ENCODE measurements around the gene FHOD3.

FHOD3 gene

DNA sequence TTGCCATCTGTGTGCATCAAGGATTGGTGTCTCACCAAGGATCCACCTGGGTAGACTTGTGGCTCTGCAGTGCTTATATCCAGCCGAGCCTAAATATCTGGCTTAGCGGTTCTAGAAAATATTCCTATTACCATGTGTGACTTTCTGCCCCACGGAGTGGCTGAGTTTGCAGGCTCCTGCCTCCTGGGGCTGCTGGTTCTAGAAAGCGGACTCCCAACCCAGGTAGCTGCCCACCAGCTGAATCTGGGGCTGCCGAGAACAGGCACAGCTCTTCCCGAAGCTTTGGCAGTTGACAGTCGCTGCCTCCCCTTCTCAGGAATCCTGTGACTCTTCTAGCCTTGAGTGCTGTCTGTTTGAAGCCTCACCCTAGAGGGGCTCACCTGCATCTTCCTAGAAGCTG is 426.7 kb downstream of the FHOD3 start:
- DNase-seq (ENCODE audit: low read depth in 2 of 3, low spot score in 2 of 3): no peak

DNA sequence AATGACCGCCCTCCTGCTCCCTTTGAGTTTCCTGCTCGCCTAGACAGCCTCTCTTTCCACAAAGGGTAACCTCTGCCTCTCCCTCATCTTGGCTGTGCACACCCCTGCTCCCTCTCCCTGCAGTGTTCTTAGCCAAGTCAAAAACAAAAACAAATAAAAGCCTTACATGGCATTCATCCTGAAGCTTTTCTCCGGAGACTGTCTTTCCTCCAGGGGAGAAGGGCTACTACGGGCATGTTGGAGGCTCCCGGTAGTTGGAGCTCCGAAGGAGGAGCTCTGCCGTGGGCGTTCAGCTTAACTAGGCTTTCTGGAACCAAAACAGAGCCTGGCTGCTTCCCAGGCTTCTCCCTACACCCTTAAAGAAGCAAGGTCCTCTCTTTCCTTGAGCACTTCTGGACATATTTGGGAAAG is 427.1 kb downstream of the FHOD3 start:
- DNase-seq (ENCODE audit: low read depth in 2 of 3, low spot score in 2 of 3): no peak

GRCh38 chr18:36728345-36728744 is 430.8 kb downstream of the FHOD3 start:
- DNase-seq (ENCODE audit: low read depth in 2 of 3, low spot score in 2 of 3): no peak

DNA sequence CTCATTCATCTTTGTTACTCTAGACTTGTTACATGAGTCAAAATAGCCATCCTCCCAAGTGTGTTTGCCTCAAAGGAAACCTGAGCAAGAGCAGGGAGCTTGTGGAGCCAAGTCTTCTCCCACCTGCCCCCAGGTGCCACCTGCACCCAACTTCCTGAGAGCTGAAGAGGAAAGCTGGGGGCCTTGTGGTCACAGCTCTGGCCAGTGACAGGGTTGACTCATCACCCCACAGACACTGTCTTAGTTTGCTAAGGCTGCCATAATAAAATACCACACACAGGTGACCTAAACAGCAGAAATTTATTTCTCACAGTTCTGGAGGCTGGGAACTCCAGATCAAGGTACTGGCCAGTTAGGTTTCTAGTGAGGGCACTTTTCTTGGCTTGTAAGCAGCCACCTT is 431.7 kb downstream of the FHOD3 start:
- DNase-seq (ENCODE audit: low read depth in 2 of 3, low spot score in 2 of 3): no peak

DNA sequence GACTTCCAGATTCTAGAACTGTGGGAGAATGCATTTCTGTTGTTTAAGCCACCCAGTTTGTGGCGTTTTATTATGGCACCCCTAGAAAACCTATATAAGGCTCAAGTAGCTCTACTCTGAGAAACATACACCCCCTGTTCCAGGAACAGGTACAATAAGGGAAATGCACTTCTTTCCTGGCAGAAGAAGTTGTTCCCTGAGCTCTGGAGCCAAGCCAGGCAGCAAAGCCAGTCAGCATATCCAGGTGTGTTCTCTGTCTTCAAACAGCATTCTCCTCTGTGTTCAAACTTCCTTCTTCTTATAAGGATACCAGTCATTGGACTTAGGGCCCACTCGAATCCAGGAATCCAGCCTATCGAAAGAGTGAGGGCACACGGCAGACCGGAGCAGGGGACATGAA is 434.8 kb downstream of the FHOD3 start:
- no peak for DNase-seq (ENCODE audit: low read depth in 2 of 3, low spot score in 2 of 3)

DNA sequence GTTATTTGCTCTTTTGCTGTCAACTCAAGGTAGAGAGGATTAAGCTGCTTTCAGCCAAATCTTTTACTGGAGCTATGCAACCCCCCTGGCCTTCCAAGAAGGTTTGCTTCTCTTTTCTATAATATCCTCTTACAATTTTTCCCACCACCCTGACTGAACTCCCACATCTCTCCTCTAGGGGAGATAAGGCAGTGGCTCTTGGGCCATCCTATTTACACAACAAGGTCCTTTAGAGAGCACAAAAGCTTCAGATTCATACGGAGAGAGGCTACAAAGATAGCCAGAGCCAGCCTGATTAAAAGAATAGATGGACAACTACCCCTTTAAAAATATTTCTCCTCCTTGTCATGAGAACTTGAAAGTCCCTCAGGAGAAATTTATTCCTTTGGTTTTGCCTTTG is 435.6 kb downstream of the FHOD3 start:
- DNase-seq (ENCODE audit: low read depth in 2 of 3, low spot score in 2 of 3): no peak

GRCh38 chr18:36734596-36734995 is 437.1 kb downstream of the FHOD3 start:
- no peak for DNase-seq (ENCODE audit: low read depth in 2 of 3, low spot score in 2 of 3)

DNA sequence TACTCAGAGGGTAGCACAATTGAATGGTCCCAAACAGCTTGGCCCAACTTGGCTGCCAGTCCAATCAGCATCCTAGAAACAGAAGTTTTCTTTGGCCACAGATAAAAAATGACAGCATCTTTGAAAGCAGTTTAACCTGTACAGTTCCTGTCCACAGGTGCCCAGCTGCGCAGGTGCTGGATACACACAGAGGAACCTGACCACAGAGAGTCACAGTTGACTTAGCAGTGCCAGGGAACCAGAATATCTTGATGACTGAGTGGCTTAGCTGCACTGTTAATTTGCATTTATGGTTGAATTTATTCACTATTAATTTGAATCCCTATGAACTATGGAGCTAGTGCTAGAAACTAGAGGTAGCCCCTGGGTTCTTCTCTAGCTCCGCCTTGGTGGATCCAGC is 437.6 kb downstream of the FHOD3 start:
- DNase-seq (ENCODE audit: low read depth in 2 of 3, low spot score in 2 of 3): no peak

DNA sequence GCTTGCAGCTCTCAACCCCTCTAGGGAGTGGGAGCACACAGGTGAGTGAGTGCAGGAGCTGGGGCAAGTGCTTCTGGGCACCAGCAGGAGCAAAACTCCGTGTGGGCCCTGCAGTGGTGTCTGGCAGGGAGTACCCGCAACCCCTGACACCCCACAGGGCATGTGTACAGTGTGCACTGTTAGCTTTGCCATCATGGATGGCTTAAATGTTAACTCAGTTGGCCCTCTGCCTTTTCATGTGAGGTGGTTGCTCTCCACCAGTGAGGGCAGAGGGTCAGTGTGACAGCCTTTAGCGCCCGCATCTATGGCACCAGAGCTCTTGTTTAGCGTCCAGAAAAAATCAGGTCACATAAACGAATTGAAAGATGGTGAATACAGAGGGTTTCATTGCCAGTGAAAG is 438.6 kb downstream of the FHOD3 start:
- no peak for DNase-seq (ENCODE audit: low read depth in 2 of 3, low spot score in 2 of 3)

DNA sequence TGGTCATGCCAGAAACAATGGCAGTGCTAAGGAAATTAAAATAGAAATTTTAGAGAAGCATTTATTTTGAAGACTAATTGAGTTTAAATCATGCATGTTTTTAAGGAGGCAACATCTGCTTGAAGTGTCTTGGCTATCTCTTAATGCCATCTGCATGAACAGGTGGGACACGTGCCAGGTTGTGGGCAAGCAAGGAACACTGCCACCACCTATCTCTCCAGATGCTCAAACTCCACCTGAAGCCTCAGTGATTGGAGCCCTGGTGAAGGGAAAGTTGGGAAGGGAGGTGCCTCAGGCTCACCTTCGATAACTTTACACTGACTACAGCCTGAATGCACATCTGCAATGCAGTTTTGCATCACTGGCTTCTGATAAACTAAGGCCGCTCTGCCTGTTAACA is 439.8 kb downstream of the FHOD3 start:
- DNase-seq (ENCODE audit: low read depth in 2 of 3, low spot score in 2 of 3): no peak

DNA sequence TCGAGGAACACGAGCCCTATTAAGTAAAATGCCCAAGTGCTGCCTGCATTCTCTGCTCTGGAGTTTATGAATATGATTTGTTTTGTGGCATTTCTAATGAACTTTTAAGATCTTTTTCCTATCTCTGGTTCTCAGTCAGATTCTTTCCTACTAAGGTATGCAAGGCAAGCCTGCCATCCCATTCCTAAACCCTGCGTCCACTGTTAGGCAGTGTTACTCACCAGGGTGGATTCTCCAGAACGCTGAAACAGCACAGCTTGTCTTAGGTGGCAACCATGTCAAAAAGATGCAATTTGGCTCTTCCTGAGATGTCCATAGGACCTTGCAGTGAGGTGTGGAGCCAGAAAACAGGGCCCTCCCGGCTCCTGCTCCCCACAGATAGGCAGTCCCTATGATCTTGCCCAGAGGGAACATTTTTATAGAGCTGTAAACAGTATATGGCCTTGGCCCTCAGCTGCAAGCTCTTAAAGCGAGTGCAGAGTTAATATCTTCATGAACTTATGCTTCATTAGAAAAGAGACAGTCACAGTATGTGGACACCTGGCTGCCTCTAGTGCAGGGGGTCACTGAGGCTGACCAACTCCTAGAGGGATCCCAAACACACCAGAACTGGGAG is 446.9 kb downstream of the FHOD3 start:
- no peak for DNase-seq (ENCODE audit: low read depth in 2 of 3, low spot score in 2 of 3)

DNA sequence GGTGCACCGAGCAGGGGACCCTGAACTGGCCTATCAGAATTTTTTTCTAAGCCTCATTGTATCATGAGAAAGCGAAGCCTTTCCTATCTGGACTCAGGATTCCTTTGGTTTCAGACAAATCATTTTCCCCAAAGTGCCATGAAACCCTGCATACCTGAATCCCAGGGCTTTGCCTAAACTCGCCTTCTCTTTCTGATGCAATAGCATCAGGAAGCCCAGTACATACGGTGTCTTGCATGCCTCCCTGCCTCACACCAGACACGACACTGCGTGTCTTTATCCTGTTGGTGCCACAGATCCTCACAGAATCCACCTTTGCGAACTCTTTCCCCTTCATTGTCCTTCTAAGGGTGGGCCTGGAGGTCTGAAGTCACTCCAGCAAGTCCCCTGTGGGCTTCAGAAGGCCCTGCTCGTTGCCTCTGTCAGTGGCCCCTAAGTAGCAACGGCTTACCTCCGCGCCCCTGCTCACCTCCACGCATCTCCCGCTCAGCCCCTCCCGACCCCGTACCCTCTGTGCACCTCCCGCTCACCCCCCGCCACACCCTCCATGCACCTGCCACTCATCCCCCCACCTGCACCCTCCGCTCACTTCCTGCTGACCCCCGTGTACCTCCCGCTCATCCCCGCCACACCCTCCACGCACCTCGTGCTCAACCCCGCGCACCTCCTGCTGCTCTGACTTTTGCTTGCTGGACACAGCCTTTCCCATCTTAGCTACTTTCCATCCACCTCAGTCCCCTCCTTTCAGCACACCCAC is 447.9 kb downstream of the FHOD3 start:
- no peak for DNase-seq (ENCODE audit: low read depth in 2 of 3, low spot score in 2 of 3)

DNA sequence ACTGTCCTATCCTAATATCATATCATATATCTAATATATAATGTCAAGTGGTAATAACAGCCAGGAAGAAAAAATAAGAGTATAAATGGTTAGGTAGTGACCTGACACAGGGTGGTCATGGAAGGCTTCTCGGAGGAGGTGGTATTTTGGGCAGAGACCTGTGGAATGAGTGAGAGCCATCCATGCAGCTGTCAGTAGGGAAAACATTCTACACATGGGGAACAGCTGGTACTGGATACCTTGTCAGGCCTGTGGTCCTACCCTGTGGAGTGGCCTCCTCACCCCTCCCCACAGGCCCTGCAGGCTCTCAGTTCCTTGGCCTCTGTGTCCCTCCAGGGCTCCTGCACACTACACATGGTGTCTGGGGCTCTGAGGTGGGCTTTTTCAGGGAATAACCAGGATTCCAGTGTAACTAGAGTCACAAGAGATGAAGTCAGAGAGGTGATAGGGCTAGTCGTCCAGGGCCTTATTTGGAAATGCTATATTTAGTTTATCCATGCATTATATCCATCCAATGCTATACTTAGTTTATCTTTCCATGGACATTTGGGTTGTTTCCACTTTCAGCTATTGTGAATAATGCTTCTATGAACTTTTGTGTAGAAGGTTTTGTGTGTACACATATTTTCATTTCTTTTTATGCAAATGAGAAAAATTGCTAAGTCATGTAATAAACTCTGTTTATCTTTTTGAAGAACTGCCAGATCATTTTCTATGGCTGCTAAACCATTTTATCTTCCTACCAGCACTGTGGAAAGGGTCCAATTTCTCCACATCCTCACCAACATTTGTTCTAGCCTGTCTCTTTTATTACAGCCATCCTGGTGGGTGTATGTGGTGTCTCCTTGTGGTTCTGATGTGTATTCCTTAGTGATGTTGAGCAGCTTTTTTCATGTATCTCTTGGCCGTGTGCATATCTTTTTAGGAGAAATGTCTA is 455.7 kb downstream of the FHOD3 start:
- no peak for DNase-seq (ENCODE audit: low read depth in 2 of 3, low spot score in 2 of 3)

GRCh38 chr18:36756242-36756641 is 458.7 kb downstream of the FHOD3 start:
- DNase-seq (ENCODE audit: low read depth in 2 of 3, low spot score in 2 of 3): no peak

DNA sequence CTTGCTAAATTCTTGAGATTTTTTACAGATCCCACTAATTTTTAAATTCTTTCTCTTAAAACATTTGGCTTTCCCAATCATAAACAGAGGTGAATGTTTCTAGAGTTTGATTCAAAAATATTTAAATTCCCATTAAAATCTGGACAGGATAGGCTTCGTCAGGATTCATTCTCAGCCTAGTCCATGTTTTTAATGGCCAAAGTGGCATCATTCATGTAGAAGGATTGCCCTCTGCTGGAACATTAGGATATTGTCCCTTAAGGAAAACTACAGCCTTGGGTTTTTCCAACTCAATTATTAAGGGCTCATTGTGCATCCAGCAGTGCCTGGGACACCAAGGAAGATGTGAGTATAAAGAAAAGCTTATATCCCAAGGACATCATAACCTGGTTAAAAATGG is 459.6 kb downstream of the FHOD3 start:
- DNase-seq (ENCODE audit: low read depth in 2 of 3, low spot score in 2 of 3): no peak

DNA sequence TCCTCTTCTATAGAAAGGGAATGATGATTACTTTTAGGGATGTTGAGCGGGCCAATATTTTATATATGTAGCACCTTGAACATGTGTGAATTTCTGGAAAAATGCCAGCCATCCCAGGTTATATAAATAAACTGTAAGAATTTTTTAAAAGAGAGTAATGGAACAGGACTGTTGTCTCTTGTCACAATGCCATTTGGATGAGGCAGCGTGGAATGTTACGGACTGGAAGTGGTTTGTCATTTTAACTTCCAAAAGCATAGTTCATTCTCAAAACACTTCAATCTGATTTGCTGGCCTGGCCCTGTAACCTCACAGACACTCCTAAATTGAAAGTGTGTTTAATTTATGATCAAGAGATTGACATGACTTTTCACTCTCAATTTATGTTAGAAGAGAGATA is 460.5 kb downstream of the FHOD3 start:
- no peak for DNase-seq (ENCODE audit: low read depth in 2 of 3, low spot score in 2 of 3)

DNA sequence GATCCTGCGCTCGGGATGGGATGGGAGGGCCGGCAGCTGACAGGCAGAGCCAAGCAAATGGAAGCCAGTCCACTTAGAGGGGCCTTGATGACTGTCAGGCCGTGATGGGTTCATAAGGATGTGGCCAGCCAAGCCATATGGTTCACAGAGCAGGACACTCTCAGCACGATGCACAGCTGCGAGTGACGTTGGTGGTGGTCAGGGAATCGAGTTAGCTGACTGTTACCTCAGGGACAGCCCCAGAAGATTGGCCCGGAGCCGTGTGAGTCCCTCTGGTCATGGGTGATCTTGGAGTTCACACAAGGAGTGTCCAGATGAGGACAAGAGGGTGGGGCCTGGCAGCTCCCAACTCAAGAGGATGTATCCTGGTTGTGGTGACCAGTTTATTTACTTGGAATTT is 461.1 kb downstream of the FHOD3 start:
- DNase-seq (ENCODE audit: low read depth in 2 of 3, low spot score in 2 of 3): no peak

DNA sequence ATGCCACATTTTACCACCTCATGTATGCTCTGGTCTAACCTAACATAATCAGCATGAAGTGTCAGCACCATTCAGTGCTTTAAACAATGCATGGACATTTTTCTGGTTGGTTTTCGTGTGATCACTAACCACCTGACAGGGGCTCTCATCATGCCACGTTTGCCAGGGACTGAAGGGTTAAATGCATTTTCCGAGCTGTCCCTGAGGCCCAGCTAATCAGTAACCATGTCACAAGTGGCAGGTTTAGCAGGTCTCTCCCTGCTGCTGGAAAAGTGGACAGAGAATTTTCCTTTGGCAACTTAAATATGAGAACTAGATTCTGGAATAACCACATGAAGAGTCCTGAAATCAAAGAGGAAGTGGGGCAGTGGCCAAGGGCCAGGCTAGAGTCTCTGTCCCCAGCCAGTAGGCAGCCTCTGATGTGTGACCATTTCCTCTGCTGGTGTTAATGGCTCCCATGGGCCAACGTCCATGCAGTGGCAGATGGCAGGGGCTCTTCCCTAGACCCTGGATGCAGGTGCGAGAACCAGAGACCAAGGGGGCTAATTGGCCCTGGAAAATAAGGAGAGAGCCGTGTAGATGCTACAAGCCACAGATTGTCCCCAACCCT is 461.8 kb downstream of the FHOD3 start:
- DNase-seq (ENCODE audit: low read depth in 2 of 3, low spot score in 2 of 3): no peak

DNA sequence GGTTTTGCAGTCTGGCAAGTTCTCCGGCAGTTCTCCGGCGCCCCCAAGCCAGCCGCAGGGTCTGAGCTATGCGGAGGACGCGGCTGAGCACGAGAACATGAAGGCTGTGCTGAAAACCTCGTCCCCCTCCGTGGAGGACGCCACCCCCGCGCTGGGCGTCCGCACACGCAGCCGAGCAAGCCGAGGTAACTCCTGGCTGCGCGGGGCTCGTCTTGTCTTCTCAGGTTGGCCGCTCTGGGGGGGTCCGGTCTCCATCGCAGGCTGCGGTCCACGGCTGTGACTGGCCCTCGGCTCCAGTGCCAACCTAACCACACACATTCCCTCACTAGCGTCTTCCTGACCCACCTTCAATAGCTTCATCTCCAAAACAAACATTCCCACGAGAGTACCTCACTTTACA is 463.1 kb downstream of the FHOD3 start:
- no peak for DNase-seq (ENCODE audit: low read depth in 2 of 3, low spot score in 2 of 3)

DNA sequence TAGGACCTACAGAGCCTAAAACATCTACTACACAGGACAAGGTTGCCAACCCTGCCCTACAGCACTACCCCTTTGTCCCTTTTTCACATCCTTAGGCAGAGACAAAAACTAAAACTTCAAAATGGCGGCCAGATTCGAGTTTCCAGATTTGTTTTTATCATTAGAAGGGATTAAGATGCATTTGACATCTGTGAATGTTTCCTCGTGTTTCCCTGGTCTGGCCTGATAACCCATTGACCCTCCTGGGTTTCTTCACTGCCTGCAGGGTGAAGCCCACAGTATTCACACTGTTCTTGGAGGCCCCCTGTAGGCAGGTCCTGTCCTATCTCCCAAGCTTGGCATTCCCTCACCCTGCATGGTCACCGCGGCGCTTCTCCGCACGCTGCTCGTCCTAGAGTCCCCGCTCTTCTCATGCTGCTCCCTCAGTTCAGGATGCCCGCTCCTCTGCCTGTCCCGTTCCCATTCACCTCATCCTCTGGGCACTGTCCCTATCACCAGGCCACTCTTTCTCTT is 463.7 kb downstream of the FHOD3 start:
- DNase-seq (ENCODE audit: low read depth in 2 of 3, low spot score in 2 of 3): no peak

GRCh38 chr18:36762074-36762473 is 464.6 kb downstream of the FHOD3 start:
- no peak for DNase-seq (ENCODE audit: low read depth in 2 of 3, low spot score in 2 of 3)
